NCI-H187 (cell line): ENCODE data around the gene ASB10.
A peak's percentile ranks its signal among the peaks of the same experiment; 100 is the strongest.

ENCODE experiments used
- DNase-seq, 2 experiments: peaks; one replicate each; lab custom pipeline; 2025; lab: John Stamatoyannopoulos, UW

The ASB10 gene

DNA sequence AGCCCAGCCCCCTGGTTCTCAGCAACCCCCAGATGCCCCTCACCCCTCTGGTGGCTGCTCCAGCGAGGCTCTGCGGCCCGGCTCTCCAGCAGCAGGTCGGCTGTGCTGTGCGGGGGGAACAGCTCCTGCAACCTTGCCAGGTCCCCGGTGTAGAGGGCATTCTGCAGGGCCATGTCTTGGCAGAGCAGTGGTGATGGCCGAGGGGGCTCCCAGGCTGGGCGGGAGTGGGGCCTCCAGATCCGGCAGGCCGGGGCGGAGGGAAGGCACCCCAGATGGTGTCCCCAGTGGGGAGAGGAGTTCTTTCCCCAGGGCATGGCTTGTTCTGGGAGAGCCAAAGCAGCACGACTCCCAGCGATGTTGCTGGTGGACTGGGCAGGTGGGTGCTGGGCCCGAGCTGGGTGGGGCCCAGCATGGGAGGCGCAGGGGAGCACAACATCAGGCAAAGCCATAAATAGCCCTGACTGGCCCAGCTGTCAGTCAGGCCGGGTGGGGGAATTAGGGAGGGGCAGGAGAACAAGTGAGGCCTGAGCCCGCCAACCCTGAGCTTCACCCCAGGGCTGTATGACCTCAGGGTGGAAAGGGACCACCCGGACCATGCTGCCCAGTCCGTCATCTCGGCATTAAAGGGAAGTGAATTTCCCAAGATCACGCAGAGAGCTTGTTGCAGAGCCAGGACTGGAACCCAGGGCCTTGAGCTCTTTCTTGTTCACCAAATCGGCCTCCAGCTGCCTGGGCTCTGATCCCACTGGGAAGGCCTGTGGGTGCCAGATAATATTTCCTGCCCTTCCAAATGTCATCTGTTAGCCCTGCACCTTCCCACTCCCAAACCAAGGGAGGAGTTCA is 580 bp upstream of the ASB10 start:
- no peak for DNase-seq

- no peak for DNase-seq
These were observed 1.0 kb downstream of the ASB10 start for GRCh38 chr7:151185762-151186639.

DNA sequence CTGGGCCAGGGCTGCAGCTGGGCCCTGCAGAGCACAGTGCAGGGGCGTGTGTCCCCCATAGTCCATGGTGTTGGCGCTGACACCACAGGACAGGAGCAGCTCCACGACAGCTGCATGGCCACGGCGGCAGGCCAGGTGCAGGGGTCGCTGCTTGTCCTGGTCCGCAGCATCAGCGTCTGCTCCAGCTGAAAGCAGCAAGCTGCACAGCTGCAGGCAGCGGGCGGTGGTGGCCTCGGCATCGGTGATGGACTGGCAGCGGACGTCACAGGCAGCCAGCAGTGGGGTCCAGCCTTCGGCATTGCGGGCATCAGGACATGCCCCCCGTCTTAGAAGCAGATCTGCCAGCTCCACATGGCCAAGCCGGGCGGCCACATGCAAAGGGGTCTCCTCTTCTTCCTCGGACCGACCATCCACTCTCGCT is 6.0 kb downstream of the ASB10 start:
- no peak for DNase-seq

- DNase-seq, result no peak
These were observed 7.1 kb downstream of the ASB10 start for GRCh38 chr7:151179946-151180345.

GRCh38 chr7:151179287-151179860 is 7.7 kb downstream of the ASB10 start:
- no peak for DNase-seq

DNA sequence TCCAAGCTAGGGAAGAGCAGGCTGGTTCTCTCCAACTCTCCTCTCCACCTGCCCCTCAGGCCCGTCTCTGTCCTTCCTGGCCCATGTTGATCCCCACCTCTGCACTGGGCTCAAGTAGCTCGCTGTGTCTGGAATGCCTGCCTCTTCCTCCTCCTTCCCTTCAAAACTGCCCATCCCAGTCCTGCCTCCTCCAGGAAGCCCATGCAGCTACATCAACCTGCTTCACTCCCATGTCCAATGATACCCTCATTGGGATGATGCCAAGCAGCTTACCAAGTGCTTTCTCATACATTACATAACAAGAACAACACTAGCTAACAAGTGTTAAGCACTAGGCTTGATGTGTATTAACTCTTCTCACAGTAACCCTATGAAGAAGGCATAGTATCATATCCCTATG is 8.2 kb downstream of the ASB10 start:
- DNase-seq, result no peak

GRCh38 chr7:151178236-151178635 is 8.8 kb downstream of the ASB10 start:
- no peak for DNase-seq

DNA sequence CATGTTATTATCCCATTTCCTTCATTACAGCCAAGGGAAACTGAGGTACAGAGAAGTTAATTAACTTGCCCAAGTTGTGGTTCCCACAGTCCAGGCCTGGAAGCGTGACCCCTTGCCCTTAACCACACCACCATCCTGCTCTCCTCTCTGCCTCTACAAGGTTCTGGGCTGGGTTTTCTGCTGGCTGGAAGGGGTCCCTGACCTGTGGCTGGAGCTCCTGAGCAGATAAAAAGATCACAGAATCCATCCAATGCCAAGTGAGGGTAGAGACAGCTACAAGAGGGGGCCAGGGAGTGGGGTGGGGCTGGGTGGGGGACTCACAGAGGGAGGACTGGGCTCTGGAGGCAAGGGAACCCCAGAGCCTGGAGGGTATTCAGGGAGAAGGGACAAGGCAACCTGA is 9.7 kb downstream of the ASB10 start:
- DNase-seq, result no peak

DNA sequence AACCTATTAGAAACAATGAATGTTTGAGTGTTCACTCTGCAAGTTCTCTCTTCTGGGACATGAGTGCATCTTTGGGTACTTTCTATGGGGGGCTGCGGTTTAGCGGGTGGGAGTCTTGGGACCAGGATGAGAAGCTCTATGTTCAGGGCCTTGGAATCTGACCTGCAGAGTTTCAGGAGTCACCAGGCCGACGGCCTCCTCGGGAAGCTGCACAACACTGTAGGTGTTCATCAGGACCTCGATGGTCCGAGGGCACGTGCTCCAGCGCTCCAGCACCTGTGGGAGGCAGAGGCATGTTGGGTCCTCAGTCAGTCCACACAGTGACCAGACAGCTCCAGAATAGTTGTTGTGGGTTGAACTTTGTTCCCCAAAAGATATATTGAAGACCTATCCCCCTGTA is 10.6 kb downstream of the ASB10 start:
- DNase-seq, result no peak

DNA sequence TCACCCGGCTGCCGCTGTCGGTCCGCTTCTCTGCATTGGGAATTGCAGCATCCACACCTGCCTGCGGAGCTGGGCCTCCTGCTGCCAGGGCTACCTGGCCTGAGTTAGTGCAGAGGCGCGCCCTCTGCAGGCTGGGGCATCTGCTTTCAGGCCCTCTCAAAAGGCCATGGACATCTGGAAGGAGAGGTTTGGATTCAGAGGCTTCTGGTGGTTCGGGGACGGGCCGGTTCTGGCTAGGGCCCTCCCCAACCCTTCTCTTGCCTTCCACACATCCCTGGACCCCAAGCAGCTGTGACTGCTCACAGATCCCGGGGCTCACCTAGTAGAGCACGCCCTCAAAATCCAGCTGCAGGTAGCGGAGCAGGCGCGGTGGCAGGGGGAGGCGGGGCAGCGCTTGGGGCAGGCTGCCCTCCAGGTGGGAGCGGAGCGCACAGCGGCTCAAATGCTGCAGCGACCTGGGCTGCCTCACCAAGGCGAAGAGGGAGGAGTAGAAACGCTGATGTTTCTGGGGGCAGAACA is 11.2 kb downstream of the ASB10 start:
- no peak for DNase-seq

- DNase-seq, result no peak
These were observed 11.8 kb downstream of the ASB10 start for GRCh38 chr7:151175047-151175792.

- no peak for DNase-seq
These were observed 12.6 kb downstream of the ASB10 start for GRCh38 chr7:151174246-151175046.

- no peak for DNase-seq
These were observed 13.4 kb downstream of the ASB10 start for GRCh38 chr7:151173386-151174245.

DNA sequence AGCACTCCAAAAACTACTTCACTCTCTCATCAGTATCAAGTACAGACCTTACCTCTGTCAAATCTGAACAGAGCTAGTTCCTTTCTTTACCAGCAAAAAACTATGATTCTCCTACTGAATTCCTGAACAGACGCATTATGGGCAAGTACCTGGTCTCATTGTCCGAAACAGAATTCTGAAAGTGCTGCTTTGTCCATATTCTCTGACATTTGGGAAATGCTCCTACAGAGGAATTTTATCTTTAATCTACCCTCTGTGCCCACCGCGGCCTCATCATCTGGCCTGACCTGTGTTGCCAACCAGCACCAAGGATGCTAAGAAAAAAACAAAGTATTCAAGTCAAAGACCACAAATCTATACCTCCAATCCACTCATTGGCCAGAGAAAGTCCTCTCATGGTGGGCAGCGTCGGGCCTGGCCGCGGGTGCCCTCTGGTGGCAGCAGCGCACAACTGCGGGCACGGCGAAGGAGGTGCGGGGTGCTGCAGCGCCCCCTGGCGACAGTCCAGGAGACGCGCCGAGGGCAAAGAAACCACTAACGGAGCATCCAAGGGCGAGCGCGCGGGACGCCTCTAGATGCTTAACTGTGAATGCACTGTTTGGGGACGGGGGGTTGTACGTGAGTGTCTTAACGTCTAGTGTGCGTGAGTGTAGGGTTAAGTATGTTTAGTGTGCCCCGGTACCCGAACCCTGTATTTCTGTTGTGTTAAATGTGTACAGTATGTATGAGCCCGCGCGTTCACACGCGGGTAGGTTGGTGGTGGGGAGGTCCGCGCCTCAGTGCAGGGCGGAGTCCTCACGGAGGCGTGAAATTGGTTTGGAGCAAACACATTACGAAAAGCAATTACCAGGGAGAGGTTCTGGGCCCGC is 14.5 kb downstream of the ASB10 start:
- DNase-seq, result peak; percentile 38 to 75

DNA sequence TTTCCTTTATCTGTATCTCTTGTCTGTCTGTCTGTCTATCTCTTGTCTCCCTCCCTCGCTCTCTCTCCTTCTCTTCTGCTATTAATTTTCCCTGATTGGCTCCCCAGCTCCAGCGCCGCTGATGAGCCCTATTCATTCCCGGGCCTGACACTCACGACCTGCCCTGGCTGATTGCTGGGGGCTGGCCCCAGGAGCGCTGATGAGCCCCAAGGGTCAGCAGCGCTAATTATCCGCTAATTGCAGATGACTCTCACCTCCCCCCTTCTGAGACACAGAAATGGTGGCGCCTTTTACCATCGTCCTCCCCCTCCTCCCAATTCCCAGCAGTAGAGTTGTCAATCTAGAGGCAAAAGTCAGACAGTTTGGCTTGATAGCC is 18.3 kb downstream of the ASB10 start:
- DNase-seq, result no peak

GRCh38 chr7:151168003-151168786 is 18.9 kb downstream of the ASB10 start:
- no peak for DNase-seq

- no peak for DNase-seq
These were observed 19.7 kb downstream of the ASB10 start, which contains the start of gene GBX1 for GRCh38 chr7:151167197-151167961. TSS of gene GBX1 (minus strand) at chr7:151167694. CDS start at chr7:151167548, 146 bp downstream.
